GM12872 (cell line): Measurements from ENCODE around the gene NPAS3.

Experiments
- TF ChIP-seq, protein P1 (sequence below): IDR thresholded peaks from 3 replicates; pipeline ENCODE4 v1.5.1; 2011; ENCODE audit warnings: low read depth, mild to moderate bottlenecking, low read length, moderate library complexity; ENCODE audit not compliant: insufficient read depth

Gene NPAS3

GRCh38 chr14:33796356-33796755, 857.7 kb downstream of the NPAS3 start:
- TF ChIP-seq, protein P1, sequence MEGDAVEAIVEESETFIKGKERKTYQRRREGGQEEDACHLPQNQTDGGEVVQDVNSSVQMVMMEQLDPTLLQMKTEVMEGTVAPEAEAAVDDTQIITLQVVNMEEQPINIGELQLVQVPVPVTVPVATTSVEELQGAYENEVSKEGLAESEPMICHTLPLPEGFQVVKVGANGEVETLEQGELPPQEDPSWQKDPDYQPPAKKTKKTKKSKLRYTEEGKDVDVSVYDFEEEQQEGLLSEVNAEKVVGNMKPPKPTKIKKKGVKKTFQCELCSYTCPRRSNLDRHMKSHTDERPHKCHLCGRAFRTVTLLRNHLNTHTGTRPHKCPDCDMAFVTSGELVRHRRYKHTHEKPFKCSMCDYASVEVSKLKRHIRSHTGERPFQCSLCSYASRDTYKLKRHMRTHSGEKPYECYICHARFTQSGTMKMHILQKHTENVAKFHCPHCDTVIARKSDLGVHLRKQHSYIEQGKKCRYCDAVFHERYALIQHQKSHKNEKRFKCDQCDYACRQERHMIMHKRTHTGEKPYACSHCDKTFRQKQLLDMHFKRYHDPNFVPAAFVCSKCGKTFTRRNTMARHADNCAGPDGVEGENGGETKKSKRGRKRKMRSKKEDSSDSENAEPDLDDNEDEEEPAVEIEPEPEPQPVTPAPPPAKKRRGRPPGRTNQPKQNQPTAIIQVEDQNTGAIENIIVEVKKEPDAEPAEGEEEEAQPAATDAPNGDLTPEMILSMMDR: no peak

- TF ChIP-seq, protein P1: no peak
Measured at GRCh38 chr14:33799705-33800570, 861.3 kb downstream of the NPAS3 start.

DNA sequence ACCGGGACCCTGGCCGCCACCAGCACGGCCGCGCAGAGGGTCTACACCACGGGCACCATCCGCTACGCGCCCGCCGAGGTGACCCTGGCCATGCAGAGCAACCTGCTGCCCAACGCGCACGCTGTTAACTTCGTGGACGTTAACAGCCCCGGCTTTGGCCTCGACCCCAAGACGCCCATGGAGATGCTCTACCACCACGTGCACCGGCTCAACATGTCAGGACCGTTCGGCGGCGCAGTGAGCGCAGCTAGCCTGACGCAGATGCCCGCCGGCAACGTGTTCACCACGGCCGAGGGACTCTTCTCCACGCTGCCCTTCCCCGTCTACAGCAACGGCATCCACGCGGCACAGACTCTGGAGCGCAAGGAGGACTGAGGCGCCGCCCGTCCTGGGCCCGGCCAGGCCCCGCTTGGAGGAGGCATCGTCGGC, 862.1 kb downstream of the NPAS3 start:
- TF ChIP-seq, protein P1: no peak

DNA sequence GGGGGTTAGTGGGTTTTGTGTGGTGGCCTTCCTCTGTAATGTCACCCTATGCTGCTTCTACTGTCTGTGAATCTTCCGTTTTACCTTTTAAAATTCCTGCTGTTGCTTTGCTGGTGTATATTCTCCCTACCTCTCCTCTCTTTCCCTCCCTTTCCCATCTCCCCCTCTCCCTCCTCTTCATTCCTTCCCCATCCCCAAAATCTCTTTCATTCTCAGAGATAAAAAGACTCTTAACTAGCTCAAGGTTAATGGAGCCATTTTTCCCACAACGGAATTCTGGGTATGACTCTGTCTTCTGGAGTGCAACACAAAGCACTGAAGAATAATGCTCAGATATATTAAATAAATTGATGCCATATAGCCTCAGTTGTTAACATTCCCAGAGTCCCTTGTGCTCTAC, 864.1 kb downstream of the NPAS3 start:
- TF ChIP-seq, protein P1: no peak

DNA sequence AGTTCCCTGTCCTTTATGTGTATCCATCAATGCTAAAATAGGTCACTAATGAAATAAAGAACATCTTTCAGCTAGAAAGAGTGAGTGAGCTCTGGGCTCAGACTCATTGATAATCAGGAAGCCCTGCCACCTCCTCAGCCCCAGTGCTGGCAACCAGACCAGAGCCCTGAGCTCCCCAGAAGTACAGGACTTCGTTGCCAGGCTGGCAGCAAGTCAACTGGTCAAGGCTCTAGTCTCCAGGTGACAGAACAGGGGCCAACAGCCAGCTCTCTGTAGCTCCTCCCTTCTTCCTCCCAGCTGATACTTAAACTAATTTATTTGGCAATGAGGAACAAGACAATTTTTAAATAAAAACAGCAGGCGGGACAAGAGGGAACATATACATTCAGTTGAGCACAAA, 866.9 kb downstream of the NPAS3 start:
- TF ChIP-seq, protein P1: no peak

DNA sequence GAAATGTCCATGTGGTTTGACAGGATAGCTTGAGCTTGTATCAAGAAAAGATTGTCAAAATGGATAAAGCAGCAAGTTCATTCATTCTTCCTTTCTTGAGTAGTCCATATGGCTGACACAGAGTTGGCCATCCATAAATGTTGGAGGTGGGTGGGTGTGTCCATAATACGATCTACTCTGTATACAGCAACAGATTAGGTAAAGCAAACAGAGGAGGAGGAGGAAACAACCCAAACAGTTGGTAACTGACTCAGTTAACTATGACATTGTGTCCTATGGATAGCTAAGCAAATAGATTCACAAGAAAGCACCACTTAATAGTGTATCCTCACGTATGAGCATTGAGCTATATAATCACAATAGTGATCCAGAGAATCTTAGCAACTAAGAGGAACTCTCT, 868.2 kb downstream of the NPAS3 start:
- TF ChIP-seq, protein P1: no peak

DNA sequence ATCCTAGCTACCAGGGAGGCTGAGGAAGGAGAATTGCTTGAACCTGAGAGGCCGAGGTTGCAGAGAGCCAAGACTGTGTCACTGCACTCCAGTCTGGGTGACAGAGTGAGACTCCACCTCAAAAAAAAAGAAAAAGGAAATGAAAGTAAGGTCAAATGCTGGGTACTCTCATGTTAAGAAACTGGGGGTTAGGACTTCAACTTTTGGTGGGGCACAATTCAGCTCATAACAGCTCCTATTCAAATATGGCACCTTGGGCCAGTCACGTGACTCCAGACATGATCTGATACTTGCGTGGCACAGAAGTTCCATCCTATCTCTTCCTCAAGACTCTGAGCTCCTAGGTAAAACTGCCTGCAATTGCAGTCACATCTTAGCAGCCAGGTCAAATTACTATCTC, 869.5 kb downstream of the NPAS3 start:
- TF ChIP-seq, protein P1: no peak
